ENCODE measurements around the gene ZDHHC11B.

ZDHHC11B gene

DNA sequence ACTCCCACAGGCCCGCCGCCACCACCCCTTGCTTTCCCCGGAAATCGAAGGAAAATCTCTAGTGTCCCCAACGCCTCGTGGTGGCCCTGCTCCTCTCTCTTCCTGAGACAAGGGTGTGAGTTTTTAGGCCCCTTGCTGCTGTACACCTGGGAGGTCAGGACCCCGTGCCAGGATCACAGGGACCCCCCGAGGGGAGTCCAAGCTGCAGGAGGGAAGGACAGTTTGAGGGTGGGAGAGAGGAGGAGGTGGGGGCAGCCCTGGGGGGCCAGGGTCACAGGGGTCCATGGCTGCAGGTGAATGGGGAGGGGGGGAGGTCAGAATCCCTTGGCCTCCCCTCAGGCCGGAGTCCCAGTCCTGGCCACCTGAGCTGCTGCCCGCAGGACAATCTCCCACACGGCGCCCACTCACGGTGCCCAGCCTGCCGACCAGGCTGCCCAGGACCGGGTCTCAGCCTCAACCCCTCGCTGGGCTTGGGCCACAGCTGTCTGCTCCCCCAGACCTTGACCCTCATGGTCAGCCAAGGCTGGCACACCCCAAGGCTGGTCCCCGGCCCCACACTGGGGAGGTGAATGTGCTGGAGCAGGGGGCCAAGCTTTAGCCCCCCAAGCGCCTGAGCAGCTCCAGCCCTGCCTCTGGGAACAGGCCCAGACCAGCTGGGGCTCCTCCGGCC, 111.2 kb downstream of the ZDHHC11B start:
- no peak for DNase-seq (ENCODE audit: low read depth)

DNA sequence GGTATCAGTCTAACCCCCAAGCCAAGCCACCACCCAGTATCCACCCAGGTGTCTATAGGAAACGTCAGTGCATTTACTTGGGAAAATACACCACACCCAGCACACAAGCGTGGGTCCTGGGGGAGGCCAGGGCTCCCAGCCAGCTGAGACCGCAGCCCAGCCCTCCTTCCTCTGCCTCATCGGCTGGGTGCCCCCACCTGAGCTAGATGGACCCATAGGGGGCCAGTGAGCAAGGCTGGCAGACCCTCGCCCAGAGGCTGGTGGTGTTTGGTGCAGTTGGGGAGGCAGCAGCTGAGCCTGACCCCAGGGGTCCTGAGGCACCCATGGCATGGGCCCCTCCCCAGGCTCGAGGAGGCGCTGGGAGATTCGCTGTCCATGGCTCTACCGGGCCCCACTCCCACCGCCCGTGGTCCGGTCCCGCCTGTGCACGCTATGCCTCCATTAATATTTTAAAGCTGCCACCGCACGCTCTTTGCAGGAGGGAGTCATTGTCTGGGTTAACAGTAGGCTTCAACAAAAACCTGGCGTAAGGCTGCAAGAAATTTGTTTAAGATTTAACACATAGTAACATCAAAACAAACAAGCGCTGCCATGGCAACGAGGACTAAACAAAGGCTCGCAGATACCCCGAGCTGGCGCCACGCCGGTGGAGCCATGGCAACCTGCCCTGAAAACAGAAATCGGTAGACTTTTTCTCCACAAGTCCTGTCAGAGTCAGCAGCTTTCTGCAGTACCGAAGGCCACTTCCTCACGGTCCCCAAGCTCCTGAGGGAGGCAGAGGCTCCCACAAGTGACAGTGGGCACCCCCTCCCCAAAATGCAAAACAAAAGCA, 112.0 kb downstream of the ZDHHC11B start:
- peak; percentile 22 for DNase-seq (ENCODE audit: low read depth)

DNA sequence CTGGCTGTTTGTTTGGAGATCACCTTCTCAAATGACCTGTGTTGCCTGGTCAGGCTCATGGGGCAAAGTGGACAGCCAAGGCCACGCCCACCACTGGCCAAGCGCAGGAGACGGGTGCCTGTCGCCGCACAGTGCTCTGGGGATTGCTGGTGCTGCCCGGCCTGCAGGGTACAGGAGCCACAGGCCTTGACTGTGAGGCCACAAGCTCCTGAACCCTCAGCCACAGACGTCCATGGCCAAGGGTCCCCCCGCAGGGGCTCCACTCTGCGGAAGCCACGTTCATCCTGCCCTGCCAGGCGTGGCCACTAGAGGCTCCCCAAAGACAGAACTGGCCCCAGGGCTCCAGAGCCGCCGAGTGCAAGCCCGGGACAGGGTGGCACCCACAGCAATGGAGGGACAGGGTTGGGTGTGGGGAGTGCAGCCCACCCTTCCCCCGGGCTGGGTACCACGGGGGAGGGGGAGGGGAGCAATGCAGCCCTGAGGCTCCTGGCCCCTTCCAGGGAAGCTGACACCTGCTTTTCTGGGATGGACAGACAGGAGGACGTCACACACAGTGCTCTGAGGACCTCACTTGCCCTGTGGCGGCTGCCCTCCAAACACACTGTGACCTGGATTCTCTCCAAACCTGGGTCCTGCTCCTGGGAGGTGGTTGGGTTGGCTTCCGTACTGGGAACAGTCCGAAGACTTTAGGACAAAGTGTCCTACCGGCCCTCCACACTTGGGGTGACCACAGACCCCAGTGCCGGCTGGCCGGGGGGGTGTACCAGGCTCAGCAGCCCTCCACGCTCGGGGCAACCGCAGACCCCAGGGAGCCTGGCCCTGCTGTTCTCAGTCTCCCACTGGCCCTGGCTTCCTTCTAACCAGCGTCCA, 112.8 kb downstream of the ZDHHC11B start:
- DNase-seq (ENCODE audit: low read depth) = peak; percentile 54

DNA sequence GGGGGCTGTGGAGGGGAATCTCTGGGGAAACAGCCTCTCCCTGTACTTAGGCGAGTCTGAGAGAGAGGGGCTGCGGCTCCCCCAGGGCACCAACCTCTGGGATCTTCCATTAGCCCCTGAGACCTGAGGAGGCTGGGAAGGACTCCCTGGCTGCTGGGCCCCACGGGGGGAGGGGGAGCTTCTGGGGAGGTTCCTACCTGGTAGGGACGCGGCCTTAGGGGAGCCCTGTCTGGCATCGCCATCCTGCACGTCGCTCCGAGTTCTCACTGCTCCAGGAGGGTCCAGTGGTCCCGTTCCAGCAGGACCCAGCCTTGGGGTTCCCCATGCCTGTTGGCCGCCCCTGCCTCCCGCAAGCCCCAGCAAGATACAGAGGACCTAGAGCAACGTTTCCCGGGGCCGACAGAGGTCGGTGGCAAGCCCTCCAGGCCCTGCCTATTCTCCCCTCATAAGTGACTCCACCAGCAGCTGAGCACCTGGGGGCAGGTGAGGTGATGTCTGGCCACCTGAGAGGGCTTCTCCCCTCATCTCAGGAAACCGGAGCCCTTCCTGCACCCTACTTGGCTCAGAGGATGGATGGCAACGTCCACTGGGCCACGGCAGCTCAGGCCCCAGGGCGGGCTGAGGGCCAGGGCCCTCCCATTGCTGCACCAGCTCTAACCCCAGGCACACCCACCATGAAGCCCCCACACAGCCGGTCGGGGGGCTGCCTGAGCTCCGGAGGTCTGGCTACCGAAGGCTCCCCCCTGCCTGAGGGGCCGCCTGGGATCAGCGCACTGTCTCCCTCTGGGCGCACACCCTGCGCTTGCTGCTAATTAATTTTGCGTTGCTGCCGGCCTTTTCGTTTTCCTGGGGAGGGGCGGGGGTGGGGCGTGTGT, 113.9 kb downstream of the ZDHHC11B start:
- no peak for DNase-seq (ENCODE audit: low read depth)

DNA sequence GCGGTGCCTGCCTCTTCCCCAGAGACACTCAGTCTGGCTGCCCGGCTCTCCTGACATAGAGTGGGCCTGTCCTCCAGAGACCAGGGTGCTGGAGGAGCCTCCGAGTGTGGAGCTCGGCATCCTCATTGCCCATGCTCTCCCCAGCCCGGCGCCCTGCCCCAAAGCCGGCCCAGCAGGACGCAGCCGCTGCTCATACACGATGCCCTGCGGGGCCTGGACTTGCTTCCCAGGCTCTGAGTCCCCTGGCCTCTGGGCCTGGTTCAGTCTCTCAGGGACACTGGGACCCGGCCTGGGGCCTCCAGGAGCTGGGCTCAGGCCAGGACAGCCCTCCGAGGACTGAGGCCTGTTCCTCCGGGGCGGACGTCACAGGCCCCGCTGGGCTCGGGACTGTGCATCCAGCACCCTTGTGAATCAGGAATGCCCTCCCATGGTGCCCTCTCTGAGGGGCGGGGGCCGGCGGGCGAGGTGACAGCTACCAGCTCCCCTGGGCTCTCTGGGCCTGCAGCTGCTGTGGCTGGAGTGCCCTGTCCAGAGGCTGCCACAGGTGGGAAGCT, 114.6 kb downstream of the ZDHHC11B start:
- DNase-seq (ENCODE audit: low read depth) = no peak

DNA sequence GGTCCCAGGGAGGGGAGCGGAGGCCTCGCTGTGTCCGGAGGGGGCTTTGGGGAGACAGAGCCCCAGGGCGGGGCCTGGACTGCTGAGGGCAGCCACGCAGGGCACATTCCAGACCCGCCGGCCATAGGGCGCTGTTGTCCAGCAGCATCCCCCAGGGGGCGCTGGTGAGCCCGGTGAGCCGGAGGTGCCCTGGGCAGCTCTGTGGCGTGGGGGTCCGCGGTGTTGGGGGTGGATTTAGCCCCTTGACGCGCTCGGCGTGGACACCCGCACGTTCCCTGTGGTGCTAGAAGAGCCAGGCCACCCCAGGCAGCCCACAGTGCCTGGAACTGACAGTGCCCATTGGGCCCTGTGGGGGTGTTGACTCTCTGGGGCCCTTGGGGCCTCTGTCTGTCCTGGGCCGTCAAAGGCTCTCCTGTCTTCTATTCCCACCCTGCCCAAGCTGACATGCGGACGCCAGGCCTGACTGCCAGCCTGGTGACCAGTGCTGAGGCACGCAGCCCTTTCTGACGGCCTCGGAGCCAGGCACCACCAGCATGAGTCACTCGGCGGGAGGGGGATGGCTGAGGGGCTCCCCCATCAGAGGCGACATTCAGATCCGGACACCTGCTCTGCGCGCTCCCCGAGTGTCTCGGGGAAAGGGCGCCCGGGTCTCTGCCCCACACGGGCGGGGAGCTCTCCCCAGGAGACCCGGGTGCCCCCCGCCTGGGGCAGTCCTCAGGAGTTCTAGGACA, 115.3 kb downstream of the ZDHHC11B start:
- DNase-seq (ENCODE audit: low read depth) = peak; percentile 17

DNA sequence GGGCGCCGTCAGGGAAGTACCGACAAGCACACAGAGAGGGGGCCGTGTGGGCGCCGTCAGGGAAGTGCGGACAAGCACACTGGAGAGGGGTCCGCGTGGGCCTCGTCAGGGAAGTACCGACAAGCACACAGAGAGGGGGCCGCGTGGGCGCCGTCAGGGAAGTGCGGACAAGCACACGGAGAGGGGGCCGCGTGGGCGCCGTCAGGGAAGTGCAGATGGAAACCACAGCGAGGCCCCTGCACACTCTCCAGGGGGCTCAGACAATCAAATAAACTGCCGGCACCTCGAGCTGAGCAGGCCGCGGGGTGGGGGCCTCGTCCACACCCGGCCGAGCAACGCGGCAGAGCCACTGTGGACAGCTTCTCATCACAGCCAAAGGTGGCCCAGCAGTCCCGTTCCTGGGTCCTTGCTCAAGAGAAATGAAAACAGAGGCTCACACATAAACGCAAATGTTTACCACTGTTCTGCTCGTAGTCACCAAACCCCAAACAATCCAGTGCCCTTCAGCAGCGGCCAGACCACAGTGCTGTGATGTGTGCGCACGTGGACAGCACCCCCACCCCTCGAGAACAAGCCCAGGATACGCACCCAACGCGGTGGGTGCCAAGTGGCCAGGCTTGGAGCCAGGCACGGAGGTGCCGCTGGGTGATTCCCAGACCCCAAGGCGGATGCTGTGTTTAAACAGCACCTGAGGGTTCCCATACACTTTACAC, 116.1 kb downstream of the ZDHHC11B start:
- DNase-seq (ENCODE audit: low read depth) = no peak

DNA sequence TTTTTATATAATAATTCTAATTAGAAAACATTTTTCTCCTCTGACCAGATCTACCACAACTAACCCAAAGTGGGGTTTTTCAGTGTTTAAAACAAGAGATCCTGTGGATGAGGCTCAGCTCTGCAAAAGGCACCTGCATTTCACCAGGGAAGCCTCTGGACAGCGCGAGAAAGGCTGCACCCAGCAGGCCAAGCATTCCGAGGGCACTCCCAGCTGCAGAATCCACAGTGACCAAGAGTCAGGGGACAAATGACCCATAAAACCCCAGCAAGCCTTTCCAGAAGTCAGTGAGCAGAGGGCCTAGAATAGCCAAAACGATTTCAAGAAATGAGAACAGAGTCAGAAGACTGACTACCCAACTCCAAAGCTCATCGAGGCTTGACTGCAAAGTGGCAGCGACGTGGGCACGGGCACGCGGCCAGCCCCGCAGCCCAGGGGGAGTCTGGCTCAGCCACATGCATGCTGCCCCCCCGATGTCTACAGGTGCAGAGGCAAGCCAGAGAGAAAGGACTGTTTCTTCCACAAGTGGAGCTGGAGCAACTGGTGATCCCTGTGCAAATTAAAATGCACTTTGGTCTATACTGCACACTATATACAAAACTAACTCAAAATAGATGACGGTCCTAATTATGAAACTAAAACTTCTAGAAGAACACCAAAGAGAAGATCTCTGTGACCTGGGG, 117.6 kb downstream of the ZDHHC11B start:
- DNase-seq (ENCODE audit: low read depth) = no peak

DNA sequence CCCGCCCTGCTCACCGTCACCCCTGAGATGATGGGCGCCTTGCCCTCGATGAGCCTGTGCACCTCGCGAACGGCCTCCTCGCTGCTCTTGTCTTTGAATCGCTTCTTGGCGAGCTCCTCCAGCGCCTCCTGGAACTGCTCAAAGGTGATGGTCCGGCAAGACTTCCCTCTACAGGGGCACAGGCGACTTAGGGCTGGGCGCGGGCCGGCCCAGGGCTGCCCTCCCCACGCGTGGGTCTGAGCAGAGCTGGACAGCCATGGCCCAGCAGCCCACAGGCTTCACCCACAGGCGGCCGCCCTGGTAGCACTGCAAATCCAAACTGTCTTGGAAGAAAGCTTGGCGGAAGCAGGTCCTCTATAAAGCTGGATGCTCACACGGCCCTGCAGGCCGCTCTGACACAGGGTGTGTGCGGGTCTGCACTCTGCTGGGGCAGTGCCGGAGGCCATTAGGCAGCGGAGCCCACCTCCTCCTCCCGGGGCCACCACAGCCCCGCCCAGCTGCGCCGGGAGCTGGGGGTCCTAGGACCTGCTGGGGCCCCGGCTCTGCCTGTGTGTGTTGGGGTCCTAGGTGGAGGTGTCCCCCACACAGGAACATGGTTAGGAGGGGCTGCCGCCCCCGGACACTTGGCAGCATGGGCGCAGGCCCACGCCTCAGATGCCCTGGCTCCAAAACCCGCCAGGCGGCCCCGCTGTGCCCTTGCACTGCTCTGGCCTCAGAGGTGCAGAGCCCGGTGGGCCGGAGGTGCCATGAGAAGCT, 118.4 kb downstream of the ZDHHC11B start:
- DNase-seq (ENCODE audit: low read depth) = no peak

DNA sequence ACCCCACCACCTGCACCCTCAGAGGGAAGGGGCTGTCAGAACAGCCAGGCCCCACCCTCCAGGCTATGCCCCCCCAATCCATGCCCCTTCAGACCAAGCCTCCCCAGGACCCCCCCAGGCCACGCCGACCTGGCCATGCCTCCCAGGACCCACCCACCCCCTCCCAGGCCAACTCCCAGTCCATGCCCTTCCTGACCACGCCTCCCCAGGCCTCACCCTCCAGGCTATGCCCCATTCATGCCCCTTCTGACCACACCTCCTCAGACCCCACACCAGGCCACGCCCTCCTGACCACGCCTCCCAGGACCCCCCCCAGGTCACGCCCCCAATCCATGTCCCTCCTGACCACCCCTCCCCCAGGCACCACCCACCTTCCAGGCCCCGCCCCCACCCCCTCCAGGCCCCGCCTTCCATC, 119.0 kb downstream of the ZDHHC11B start:
- DNase-seq (ENCODE audit: low read depth) = no peak

DNA sequence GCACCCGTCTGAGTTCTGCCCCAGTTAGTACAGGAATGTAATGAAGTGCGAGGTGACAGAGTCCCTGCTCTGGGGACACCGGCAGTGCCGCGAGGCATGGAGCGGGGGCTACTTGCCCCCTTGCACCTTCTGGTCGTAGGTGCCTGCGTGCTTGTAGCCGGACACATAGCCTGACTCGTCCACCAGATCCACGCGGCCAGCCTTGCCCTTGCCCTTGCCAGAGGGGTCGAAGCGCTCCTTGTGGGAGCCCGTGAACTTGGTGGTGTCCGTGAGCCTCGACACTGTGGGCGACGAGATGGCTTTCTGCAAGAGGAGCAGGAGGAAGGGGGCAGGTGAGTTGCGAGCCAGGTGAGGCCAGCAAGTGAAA, 119.6 kb downstream of the ZDHHC11B start:
- DNase-seq (ENCODE audit: low read depth) = no peak

DNA sequence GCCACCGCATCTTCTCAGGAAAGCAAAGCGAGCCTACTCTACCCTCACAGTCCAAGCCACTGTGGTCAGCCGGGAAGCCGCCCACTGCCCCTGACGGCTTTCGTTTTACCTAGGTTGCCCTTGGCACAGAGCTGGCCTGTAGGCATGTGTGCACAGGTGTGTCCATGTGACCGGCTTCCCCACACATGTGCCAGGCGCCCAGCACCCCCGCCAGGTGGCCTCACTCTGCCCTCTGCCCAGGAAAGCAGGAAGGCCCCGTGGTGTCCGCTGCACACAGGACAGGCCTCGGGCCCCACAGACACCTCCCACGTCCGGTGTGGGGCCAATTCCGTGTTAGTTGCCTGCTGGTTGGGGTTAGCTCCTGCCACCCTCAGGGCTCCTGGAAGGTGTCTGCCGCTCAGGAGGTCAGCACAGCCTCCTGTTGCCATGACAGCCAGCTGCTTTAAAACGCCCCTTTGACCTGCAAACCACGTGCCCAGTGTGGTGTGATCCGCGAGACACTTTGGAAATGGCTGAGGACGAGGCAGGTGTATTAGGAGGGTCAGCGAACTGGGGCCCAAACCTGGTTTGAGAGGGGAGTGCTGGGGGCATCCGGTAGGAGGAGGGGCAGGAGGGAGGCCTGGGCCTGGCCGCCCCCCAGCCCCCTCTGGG, 120.1 kb downstream of the ZDHHC11B start:
- no peak for DNase-seq (ENCODE audit: low read depth)

DNA sequence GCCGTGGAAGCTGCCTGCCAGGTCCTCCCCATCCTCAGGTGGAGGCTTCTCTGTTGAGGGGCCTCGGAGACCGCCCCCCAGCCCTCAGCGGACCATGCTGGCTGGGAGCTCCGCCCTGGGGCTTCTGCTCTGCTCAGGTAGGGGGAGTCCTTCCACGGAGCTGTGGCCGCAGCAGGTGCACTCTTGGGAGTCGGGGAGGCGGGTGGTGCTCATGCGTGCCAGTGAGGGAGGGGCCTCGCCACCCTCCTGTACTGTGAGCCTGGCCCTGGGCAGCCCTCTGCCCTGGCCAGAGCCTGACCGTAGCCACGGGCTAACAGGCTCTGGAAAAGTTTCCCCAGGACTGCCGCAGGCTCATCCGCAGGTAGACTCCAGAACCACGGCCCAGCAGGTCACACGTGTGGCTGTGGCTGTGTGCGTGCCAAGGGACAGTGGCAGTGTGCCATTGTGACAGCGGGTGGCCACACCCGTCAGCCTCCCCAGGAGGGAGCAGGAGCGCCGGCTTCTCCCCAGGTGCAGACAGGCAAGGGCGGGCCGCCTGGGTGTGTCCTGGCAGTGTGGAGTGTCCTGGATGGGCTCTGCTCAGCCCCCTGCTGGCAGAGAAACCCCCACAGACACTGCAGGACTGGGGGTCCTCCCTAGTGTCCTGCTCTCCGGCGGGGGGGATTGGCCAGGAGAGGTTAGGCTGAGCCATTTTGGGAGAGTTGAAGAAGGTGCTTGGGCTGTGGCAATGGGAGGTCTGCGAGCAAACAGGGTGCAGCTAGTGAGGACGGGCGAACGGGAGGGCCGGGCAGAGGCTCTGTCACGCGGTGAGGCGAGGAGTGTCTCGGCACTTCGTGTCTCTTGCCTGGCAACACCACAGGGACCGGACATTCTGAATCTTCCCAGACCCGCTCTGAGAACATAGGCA, 120.8 kb downstream of the ZDHHC11B start:
- no peak for DNase-seq (ENCODE audit: low read depth)

DNA sequence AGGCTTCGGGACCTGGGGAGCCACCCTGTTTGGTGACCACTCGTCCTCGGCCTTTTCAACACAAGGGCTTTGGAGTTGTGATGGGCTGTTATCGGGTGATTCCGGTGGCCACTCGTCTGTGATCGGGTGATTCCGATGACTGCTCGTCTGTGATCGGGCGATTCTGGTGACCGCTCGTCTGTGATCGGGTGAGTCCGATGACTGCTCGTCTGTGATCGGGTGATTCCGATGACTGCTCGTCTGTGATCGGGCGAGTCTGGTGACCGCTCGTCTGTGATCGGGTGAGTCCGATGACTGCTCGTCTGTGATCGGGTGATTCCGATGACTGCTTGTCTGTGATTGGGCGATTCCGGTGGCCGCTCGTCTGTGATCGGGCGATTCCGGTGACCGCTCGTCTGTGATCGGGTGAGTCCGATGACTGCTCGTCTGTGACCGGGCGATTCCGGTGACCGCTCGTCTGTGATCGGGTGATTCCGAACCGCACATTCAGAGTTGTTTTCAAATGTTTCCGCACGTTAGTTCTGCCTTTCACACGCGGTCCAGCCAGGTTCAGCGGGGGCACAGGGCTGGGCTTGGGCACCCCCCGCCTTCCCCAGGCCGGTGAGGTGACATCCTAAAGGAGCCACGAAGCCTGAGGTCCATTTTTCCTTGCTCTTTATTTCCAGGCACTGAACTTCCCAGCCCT, 121.6 kb downstream of the ZDHHC11B start:
- DNase-seq (ENCODE audit: low read depth) = no peak

DNA sequence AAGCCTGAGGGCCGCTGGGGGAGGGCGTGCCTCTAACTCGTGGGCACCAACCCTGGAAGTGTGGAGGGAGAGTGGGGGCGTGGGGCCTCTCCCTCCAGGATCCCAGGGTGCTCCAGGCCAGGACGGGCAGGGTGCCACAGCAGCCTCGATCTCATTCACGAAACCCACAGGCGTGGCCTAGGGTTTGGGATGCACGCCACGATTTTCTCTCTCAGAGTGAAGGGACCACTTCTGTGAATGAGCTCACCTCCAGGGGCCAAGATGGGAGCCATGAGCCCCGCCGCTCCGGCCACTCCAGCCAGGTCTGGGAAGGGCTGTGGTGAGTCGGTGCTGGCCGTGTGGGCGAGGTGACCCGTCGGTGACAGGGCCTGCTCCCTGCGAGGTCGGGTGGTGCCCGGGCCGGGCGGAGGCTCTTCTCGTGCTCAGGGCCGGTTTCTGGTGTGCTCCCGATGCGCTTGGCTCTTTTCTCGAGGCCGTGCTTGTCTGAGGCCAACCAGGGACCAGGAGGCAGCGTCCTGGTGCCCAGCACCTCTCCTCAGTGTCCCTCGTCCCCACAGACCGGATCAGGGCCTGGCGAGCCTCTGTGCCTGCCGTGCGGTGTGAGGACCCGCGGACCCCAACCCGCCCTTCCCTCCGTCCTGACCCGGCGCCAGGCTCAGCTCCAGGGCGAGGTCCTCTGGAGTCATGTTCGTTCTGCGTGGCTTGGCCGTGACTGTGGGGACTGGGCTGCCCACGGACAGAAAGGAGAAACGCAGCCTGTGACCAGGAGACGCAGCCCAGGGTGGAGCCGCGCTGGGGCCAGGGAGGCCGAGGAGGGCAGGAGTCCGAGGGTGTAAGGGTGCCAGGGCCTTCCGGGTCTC, 122.4 kb downstream of the ZDHHC11B start:
- no peak for DNase-seq (ENCODE audit: low read depth)

Measured in stimulated activated CD8-positive, alpha-beta memory T cell treated with anti-CD3 and anti-CD28 coated beads, Interleukin-4, amount 100 ng/mL, for 24 hours (primary cell).